Measurements from ENCODE around the gene PLCB3. TPM values are rescaled to one million over a fixed set of nuclear protein-coding genes. Genes with fewer than 3 reads are reported as not detected.
A peak's percentile ranks its signal among the peaks of the same experiment; 100 is the strongest.

Gene PLCB3
- total RNA-seq, 1 experiment from 2014 or later = 69.0 TPM

DNA sequence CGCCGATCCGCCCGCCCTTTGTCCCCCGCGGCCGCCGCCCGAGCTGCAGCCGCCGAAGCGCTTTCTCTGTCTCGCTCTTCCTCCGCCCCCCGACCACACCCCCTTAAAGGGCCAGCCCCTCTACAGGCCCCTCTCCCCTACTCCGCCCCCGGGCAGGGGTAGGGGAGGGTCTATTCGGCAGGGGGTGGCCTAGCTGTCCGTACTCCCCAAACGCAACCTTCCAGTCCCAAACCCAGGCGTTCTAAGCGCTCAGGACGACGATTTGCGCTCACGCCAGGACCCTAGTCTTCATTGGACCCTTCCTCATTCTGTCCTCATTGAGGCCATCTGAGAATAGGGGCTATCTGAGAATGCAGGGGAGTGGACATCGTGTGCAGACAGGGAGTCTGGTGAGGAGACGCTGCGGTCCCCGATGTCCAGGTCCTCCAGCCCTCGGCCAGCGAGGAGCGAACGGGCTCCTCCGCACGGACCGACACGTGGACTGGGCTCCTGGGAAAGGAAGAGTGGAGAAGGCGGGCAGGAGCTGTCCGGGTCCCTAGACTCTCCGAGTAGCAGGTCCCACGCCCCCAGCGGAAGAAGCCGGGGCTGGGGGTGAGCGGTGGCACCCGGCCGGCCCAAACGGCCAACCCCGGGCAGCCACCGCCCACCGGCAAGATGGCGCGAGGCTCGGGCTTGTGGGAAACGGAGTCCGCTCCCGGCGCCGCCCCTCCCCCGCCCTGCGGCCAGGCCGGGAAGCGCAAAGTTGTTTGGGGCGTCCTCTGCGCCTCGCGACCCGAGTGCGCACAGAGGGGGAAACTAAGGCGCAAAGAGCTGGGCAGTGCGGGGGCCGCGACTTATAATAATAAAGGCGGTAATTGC, 4.2 kb upstream of the PLCB3 start, which contains the start of gene PPP1R14B:
Gene PPP1R14B, minus strand, starts transcription at position 73 of the 858 bp plus-strand sequence. CDS start 270 bp downstream, outside the sequence.
- Histone ChIP-seq H3K27me3 (ENCODE audit: low read length) (no peaks in the 10 kb centered on the region), H3K4me3 (ENCODE audit: low read length) (peak within 1 kb of the TSS; percentile 80), H2AFZ (ENCODE audit: low read length) (peak within 1 kb of the TSS; percentile 82), H3F3A (ENCODE audit: low read length, unreplicated experiment) (no peaks in the 10 kb centered on the region), H3K27ac (ENCODE audit: low read length) (peak within 1 kb of the TSS; percentile 94), H3K9me2 (replicated peaks; ENCODE audit: low read length) (no peaks in the 10 kb centered on the region), H3K79me2 (ENCODE audit: low read length) (peaks cover 49% of the 10 kb centered on the region), H3K4me1 (ENCODE audit: insufficient read depth, low read length) (peaks cover 49% of the 10 kb centered on the region), H4K20me1 (ENCODE audit: low read length) (peaks cover 8% of the 10 kb centered on the region; the same call in 1 of the 2 replicates), H3K4me2 (ENCODE audit: low read length) (peak within 1 kb of the TSS; percentile 94), H3K36me3 (ENCODE audit: low read depth, low read length) (peaks cover 14% of the 10 kb centered on the region; the same call in 1 of the 2 replicates), H3K9ac (ENCODE audit: low read length) (peak within 1 kb of the TSS; percentile 93), H3K9me3 (ENCODE audit: low read length) (no peaks in the 10 kb centered on the region)
- DNase-seq (peak; percentile 91), ATAC-seq (peak; percentile 41)
- CTCF ChIA-PET = interaction anchor here (0.6 kb wide), 1 partner anchor 57 kb away, joined by 5 read pairs; no protein-coding TSS in a partner anchor
- intact Hi-C loops (cut with micrococcal nuclease) = loop anchor here (2.0 kb wide), 2 partner anchors 24 to 54 kb away; partner anchors contain the start of gene CATSPERZ
- BruUV-seq (replicated peaks) = TSS peak; percentile 24
- POLR2A ChIA-PET (ENCODE audit: unreplicated experiment) = interaction anchor here (2.6 kb wide), 1 partner anchor 9 kb away, joined by 12 read pairs; no protein-coding TSS in a partner anchor
- TF ChIP-seq, protein P1, sequence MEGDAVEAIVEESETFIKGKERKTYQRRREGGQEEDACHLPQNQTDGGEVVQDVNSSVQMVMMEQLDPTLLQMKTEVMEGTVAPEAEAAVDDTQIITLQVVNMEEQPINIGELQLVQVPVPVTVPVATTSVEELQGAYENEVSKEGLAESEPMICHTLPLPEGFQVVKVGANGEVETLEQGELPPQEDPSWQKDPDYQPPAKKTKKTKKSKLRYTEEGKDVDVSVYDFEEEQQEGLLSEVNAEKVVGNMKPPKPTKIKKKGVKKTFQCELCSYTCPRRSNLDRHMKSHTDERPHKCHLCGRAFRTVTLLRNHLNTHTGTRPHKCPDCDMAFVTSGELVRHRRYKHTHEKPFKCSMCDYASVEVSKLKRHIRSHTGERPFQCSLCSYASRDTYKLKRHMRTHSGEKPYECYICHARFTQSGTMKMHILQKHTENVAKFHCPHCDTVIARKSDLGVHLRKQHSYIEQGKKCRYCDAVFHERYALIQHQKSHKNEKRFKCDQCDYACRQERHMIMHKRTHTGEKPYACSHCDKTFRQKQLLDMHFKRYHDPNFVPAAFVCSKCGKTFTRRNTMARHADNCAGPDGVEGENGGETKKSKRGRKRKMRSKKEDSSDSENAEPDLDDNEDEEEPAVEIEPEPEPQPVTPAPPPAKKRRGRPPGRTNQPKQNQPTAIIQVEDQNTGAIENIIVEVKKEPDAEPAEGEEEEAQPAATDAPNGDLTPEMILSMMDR (conservative IDR thresholded peaks at IDR 0.05; ENCODE audit: low read depth, low read length) = no peak
- TF ChIP-seq EZH2 (IDR thresholded peaks at IDR 0.05; ENCODE audit: low read length, unreplicated experiment) (no peak), EZH2phosphoT487 (IDR thresholded peaks at IDR 0.05; ENCODE audit: borderline replicate concordance, low read length) (no peak)

DNA sequence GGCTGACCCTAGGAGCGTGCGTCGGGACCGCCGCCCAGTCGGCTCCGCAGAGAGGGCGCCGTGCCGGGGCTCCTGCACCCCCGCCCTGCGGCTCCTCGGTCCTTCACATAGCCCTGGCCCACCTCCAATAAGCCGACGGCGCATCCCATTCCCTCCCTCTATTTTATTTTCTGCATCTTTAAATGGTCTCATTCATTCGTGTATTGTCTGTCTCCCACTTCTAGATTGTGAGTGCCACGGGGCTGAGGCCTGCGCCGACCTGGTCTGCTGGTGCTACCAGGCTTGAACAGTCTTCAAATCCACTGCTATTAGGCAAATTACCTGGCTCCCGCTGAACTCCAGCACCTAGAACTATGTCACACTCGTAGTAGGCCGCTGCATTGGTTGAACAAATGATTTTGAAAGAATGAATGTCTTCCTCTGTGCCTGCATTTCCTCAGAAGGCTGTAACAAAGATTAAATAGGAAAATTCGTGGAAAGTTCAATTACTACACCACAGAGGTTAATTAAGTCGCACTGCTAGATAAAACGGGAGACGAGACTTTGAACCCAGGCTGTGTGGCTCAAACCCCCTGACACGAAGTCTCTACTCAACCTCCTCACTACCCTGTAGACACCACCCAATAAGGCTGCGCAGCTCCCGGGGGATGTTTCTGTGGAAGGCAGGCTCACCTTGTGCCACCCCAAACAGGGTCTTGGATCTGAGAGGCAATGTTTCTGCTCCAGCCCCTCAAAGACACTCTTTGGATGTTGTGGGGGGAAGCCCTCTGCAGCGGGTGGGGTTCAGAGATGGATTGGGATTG, 3.4 kb upstream of the PLCB3 start:
- Histone ChIP-seq H3F3A (ENCODE audit: low read length, unreplicated experiment) (no peaks in the 10 kb centered on the region), H3K4me2 (ENCODE audit: low read length) (peak overlapping the region; percentile 87), H4K20me1 (ENCODE audit: low read length) (peaks cover 8% of the 10 kb centered on the region), H3K9me3 (ENCODE audit: low read length) (no peaks in the 10 kb centered on the region), H3K27ac (ENCODE audit: low read length) (peak overlapping the region; percentile 86), H3K4me3 (ENCODE audit: low read length) (peak overlapping the region; percentile 68), H3K9me2 (replicated peaks; ENCODE audit: low read length) (no peaks in the 10 kb centered on the region), H3K4me1 (ENCODE audit: insufficient read depth, low read length) (peaks cover 46% of the 10 kb centered on the region), H2AFZ (ENCODE audit: low read length) (peak overlapping the region; percentile 82), H3K36me3 (ENCODE audit: low read depth, low read length) (peaks cover 14% of the 10 kb centered on the region; the same call in 1 of the 2 replicates), H3K79me2 (ENCODE audit: low read length) (peaks cover 49% of the 10 kb centered on the region), H3K9ac (ENCODE audit: low read length) (peak overlapping the region; percentile 83), H3K27me3 (ENCODE audit: low read length) (no peaks in the 10 kb centered on the region)
- ATAC-seq (no peak), DNase-seq (no peak)
- POLR2A ChIA-PET (ENCODE audit: unreplicated experiment) = interaction anchor here (2.6 kb wide), 1 partner anchor 10 kb away, joined by 12 read pairs; no protein-coding TSS in a partner anchor
- BruUV-seq (replicated peaks) = no TSS peak
- CTCF ChIA-PET = interaction anchor here (0.6 kb wide), 1 partner anchor 56 kb away, joined by 5 read pairs; no protein-coding TSS in a partner anchor
- intact Hi-C loops (cut with micrococcal nuclease) = loop anchor here (2.0 kb wide), 2 partner anchors 23 to 53 kb away; partner anchors contain the start of gene CATSPERZ
- TF ChIP-seq EZH2 (IDR thresholded peaks at IDR 0.05; ENCODE audit: low read length, unreplicated experiment) = no peak
- TF ChIP-seq EZH2phosphoT487 (IDR thresholded peaks at IDR 0.05; ENCODE audit: borderline replicate concordance, low read length) = no peak
- TF ChIP-seq, protein P1 (conservative IDR thresholded peaks at IDR 0.05; ENCODE audit: low read depth, low read length) = no peak
